ENCODE measurements around the gene FGFR2. TPM values are rescaled to one million over a fixed set of nuclear protein-coding genes. Genes with fewer than 3 reads are reported as not detected.

The FGFR2 gene
- total and polyA plus RNA-seq, 2 donors (not counting 3 experiments of a cell fraction or from before 2014, with no cell fraction given) = 0.06 TPM; not detected in 1

GRCh38 chr10:121511943-121512342 is 86.3 kb downstream of the FGFR2 start:
- BruUV-seq (replicated peaks) = no TSS peak
- H3K9me3 ChIP-seq (replicated peaks; ENCODE audit: control insufficient read depth, insufficient read depth, low read length) = no peaks in the 10 kb centered on the region
- POLR2A ChIA-PET = no interaction called here

More at GRCh38 chr10:121511943-121512342, 86.3 kb downstream of the FGFR2 start:
- Histone ChIP-seq H3K27me3 (ENCODE audit: control insufficient read depth in 2 of 2, insufficient read depth in 2 of 2, low read length in 2 of 2) (no peaks in the 10 kb centered on the region), H3K79me2 (ENCODE audit: control insufficient read depth, insufficient read depth, low read length) (no peaks in the 10 kb centered on the region), H3K4me2 (ENCODE audit: insufficient read depth, low read length) (no peak overlapping the region), H3K4me1 (ENCODE audit: control insufficient read depth, extremely low read depth, insufficient read depth, low read length) (no peaks in the 10 kb centered on the region), H3K27ac (ENCODE audit: insufficient read depth, low read depth, low read length) (no peak overlapping the region), H3K36me3 (ENCODE audit: control insufficient read depth in 2 of 2, extremely low read depth in 1 of 2, insufficient read depth in 2 of 2, low read length in 2 of 2) (no peaks in the 10 kb centered on the region), H3K9me1 (replicated peaks; ENCODE audit: control insufficient read depth, extremely low read depth, insufficient read depth, low read length) (no peaks in the 10 kb centered on the region), H3K4me3 (replicated peaks in 1 of 3; ENCODE audit: insufficient read depth in 1 of 3, low read depth in 1 of 3, low read length in 3 of 3) (no peak overlapping the region), H3K9ac (replicated peaks; ENCODE audit: extremely low read depth, insufficient read depth, low read length) (no peak overlapping the region), H2AFZ (ENCODE audit: low read depth, low read length) (no peak overlapping the region), H4K20me1 (replicated peaks; ENCODE audit: control insufficient read depth, extremely low read depth, insufficient read depth, low read length) (no peaks in the 10 kb centered on the region)
- dilution Hi-C loops (cut with MboI; ENCODE audit: extremely low pct_ligation_motif_present, low sequenced_read_pairs) (no loop called here), intact Hi-C loops (cut with micrococcal nuclease) (no loop called here)
- no peak for TF ChIP-seq MYC (IDR thresholded peaks at IDR 0.05; ENCODE audit: low read depth, low read length)
- no peak for TF ChIP-seq FOS (IDR thresholded peaks at IDR 0.05; ENCODE audit: borderline replicate concordance, insufficient read depth, low read length)
- TF ChIP-seq POLR2A (IDR thresholded peaks at IDR 0.05; ENCODE audit: low read depth, low read length) = no peak
- no peak for TF ChIP-seq CTCF (IDR thresholded peaks at IDR 0.05; ENCODE audit: extremely low read depth in 1 of 2, insufficient read depth in 1 of 2, low read depth in 1 of 2, low read length in 2 of 2)
- TF ChIP-seq JUN (IDR thresholded peaks at IDR 0.05; ENCODE audit: borderline replicate concordance, insufficient read depth, insufficient read length, low read depth) = no peak
- no peak for TF ChIP-seq GATA2 (IDR thresholded peaks at IDR 0.05; ENCODE audit: insufficient read depth, insufficient read length, low read depth, low read length)
- TF ChIP-seq POLR2AphosphoS5 (IDR thresholded peaks at IDR 0.05; ENCODE audit: insufficient read depth, low read depth, low read length) = no peak
- no peak for TF ChIP-seq EZH2 (IDR thresholded peaks at IDR 0.05; ENCODE audit: borderline replicate concordance, low read depth, low read length, severe bottlenecking)
- TF ChIP-seq MAX (IDR thresholded peaks at IDR 0.05; ENCODE audit: insufficient read depth, insufficient read length) = no peak
- DNase-seq (ENCODE audit: low read depth, low spot score) (no peak), FAIRE-seq (no peak)
- CTCF ChIA-PET = no interaction called here
